ENCODE results near the gene ELFN1.
"Not testable (repeated sequence)": the region's sequence is repeated elsewhere in the genome, so short reads cannot be mapped to it uniquely, and the experiment has no call there.

Gene ELFN1

GRCh38 chr7:1762238-1762945, 92.3 kb downstream of the ELFN1 start:
- DNase-seq, result no peak

GRCh38 chr7:1763033-1763432, 93.0 kb downstream of the ELFN1 start:
- no peak for DNase-seq

- DNase-seq, result not testable (repeated sequence)
Measured at GRCh38 chr7:1763911-1764310, 93.8 kb downstream of the ELFN1 start.

GRCh38 chr7:1765336-1765735, 95.3 kb downstream of the ELFN1 start:
- no peak for DNase-seq

- DNase-seq, result no peak
Measured at GRCh38 chr7:1767524-1767923, 97.4 kb downstream of the ELFN1 start.

GRCh38 chr7:1768832-1769231, 98.8 kb downstream of the ELFN1 start:
- no peak for DNase-seq

GRCh38 chr7:1769286-1770200, 99.5 kb downstream of the ELFN1 start:
- DNase-seq, result no peak

GRCh38 chr7:1770331-1770730, 100.3 kb downstream of the ELFN1 start:
- DNase-seq, result no peak

GRCh38 chr7:1775389-1775788, 105.3 kb downstream of the ELFN1 start:
- DNase-seq, result no peak

- DNase-seq, result no peak
Measured at GRCh38 chr7:1777122-1777521, 107.0 kb downstream of the ELFN1 start.

- no peak for DNase-seq
Measured at GRCh38 chr7:1779445-1779844, 109.4 kb downstream of the ELFN1 start.

GRCh38 chr7:1781369-1781768, 111.3 kb downstream of the ELFN1 start:
- DNase-seq, result no peak

GRCh38 chr7:1785839-1786238, 115.8 kb downstream of the ELFN1 start:
- no peak for DNase-seq

GRCh38 chr7:1787241-1787640, 117.2 kb downstream of the ELFN1 start:
- DNase-seq, result no peak

- no peak for DNase-seq
Measured at GRCh38 chr7:1787681-1788235, 117.7 kb downstream of the ELFN1 start.

GRCh38 chr7:1794888-1795542, 124.9 kb downstream of the ELFN1 start:
- DNase-seq, result no peak
